ENCODE data around the gene ITGA1. TPM values are rescaled to one million over a fixed set of nuclear protein-coding genes. Genes with fewer than 3 reads are reported as not detected.
A peak's percentile ranks its signal among the peaks of the same experiment; 100 is the strongest.
"Not testable (repeated sequence)": the region's sequence is repeated elsewhere in the genome, so short reads cannot be mapped to it uniquely, and the experiment has no call there.

The ITGA1 gene
- total RNA-seq, 1 donor from 2014 or later = 0.59 TPM

- Mint-ChIP-seq H3K36me3 (ENCODE audit: low read depth) (no peaks in the 10 kb centered on the region), H3K4me1 (ENCODE audit: low read depth) (peaks cover 19% of the 10 kb centered on the region), H3K27ac (no peak overlapping the region), H3K4me3 (ENCODE audit: low read depth) (peak overlapping the region; percentile 26), H3K27me3 (ENCODE audit: low read depth) (peaks cover 24% of the 10 kb centered on the region), H3K9me3 (no peaks in the 10 kb centered on the region)
- intact Hi-C loops (cut with micrococcal nuclease) = loop anchor here (5.0 kb wide), 2 partner anchors 62 to 97 kb away; no protein-coding TSS in a partner anchor
- no peak for DNase-seq (ENCODE audit: low spot score)
Measured at GRCh38 chr5:52945040-52945439, 157.3 kb downstream of the ITGA1 start.

- peaks cover 23% of the 10 kb centered on the region for H3K4me1 Mint-ChIP-seq (ENCODE audit: low read depth)
- H3K36me3 Mint-ChIP-seq (ENCODE audit: low read depth) = no peaks in the 10 kb centered on the region
- intact Hi-C loops (cut with micrococcal nuclease) = loop anchor here (5.0 kb wide), 2 partner anchors 60 to 95 kb away; no protein-coding TSS in a partner anchor
- no peaks in the 10 kb centered on the region for H3K9me3 Mint-ChIP-seq
- no peak for DNase-seq (ENCODE audit: low spot score)
- no peak overlapping the region for H3K27ac Mint-ChIP-seq
- no peak overlapping the region for H3K4me3 Mint-ChIP-seq (ENCODE audit: low read depth)
- peaks cover 19% of the 10 kb centered on the region for H3K27me3 Mint-ChIP-seq (ENCODE audit: low read depth)
Measured at GRCh38 chr5:52947208-52947607, 159.5 kb downstream of the ITGA1 start.

- no peak for DNase-seq (ENCODE audit: low spot score)
- H3K9me3 Mint-ChIP-seq = no peaks in the 10 kb centered on the region
- peaks cover 21% of the 10 kb centered on the region for H3K27me3 Mint-ChIP-seq (ENCODE audit: low read depth)
- H3K4me1 Mint-ChIP-seq (ENCODE audit: low read depth) = peaks cover 23% of the 10 kb centered on the region
- H3K4me3 Mint-ChIP-seq (ENCODE audit: low read depth) = no peak overlapping the region
- intact Hi-C loops (cut with micrococcal nuclease) = loop anchor here (1.0 to 5.0 kb wide), 4 partner anchors 43 to 148 kb away; no protein-coding TSS in a partner anchor
- no peak overlapping the region for H3K27ac Mint-ChIP-seq
- no peaks in the 10 kb centered on the region for H3K36me3 Mint-ChIP-seq (ENCODE audit: low read depth)
Measured at GRCh38 chr5:52947851-52948250, 160.1 kb downstream of the ITGA1 start.

GRCh38 chr5:52948418-52949076 is 160.8 kb downstream of the ITGA1 start:
- H3K9me3 Mint-ChIP-seq = no peaks in the 10 kb centered on the region
- H3K36me3 Mint-ChIP-seq (ENCODE audit: low read depth) = no peaks in the 10 kb centered on the region
- no peak overlapping the region for H3K27ac Mint-ChIP-seq
- peaks cover 20% of the 10 kb centered on the region for H3K27me3 Mint-ChIP-seq (ENCODE audit: low read depth)
- intact Hi-C loops (cut with micrococcal nuclease) = loop anchor here (1.0 to 5.0 kb wide), 4 partner anchors 42 to 148 kb away; no protein-coding TSS in a partner anchor
- H3K4me3 Mint-ChIP-seq (ENCODE audit: low read depth) = no peak overlapping the region
- peak; percentile 53 for DNase-seq (ENCODE audit: low spot score)
- peaks cover 23% of the 10 kb centered on the region for H3K4me1 Mint-ChIP-seq (ENCODE audit: low read depth)

- Mint-ChIP-seq H3K4me3 (ENCODE audit: low read depth) (no peak overlapping the region), H3K27ac (no peak overlapping the region), H3K36me3 (ENCODE audit: low read depth) (no peaks in the 10 kb centered on the region), H3K4me1 (ENCODE audit: low read depth) (peaks cover 16% of the 10 kb centered on the region), H3K27me3 (ENCODE audit: low read depth) (peaks cover 23% of the 10 kb centered on the region), H3K9me3 (no peaks in the 10 kb centered on the region)
- DNase-seq (ENCODE audit: low spot score) = no peak
- intact Hi-C loops (cut with micrococcal nuclease) = no loop called here
Measured at GRCh38 chr5:52950686-52951085, 163.0 kb downstream of the ITGA1 start.

- Mint-ChIP-seq H3K36me3 (ENCODE audit: low read depth) (no peaks in the 10 kb centered on the region), H3K27ac (no peak overlapping the region), H3K4me3 (ENCODE audit: low read depth) (no peak overlapping the region), H3K9me3 (no peaks in the 10 kb centered on the region), H3K27me3 (ENCODE audit: low read depth) (peaks cover 22% of the 10 kb centered on the region), H3K4me1 (ENCODE audit: low read depth) (peaks cover 10% of the 10 kb centered on the region)
- intact Hi-C loops (cut with micrococcal nuclease) = no loop called here
- no peak for DNase-seq (ENCODE audit: low spot score)
Measured at GRCh38 chr5:52952483-52952882, 164.8 kb downstream of the ITGA1 start.

- no peak for DNase-seq (ENCODE audit: low spot score)
- Mint-ChIP-seq H3K36me3 (ENCODE audit: low read depth) (no peaks in the 10 kb centered on the region), H3K4me1 (ENCODE audit: low read depth) (no peaks in the 10 kb centered on the region), H3K4me3 (ENCODE audit: low read depth) (no peak overlapping the region), H3K27ac (no peak overlapping the region), H3K27me3 (ENCODE audit: low read depth) (peaks cover 33% of the 10 kb centered on the region), H3K9me3 (no peaks in the 10 kb centered on the region)
- intact Hi-C loops (cut with micrococcal nuclease) = no loop called here
Measured at GRCh38 chr5:52956014-52956413, 168.3 kb downstream of the ITGA1 start.

GRCh38 chr5:52956915-52957747 is 169.4 kb downstream of the ITGA1 start:
- H3K4me1 Mint-ChIP-seq (ENCODE audit: low read depth) = no peaks in the 10 kb centered on the region
- H3K27ac Mint-ChIP-seq = no peak overlapping the region
- no peak for DNase-seq (ENCODE audit: low spot score)
- H3K27me3 Mint-ChIP-seq (ENCODE audit: low read depth) = peaks cover 41% of the 10 kb centered on the region
- no peak overlapping the region for H3K4me3 Mint-ChIP-seq (ENCODE audit: low read depth)
- no peaks in the 10 kb centered on the region for H3K9me3 Mint-ChIP-seq
- intact Hi-C loops (cut with micrococcal nuclease) = no loop called here
- no peaks in the 10 kb centered on the region for H3K36me3 Mint-ChIP-seq (ENCODE audit: low read depth)

GRCh38 chr5:52961274-52961681 is 173.6 kb downstream of the ITGA1 start:
- H3K36me3 Mint-ChIP-seq (ENCODE audit: low read depth) = no peaks in the 10 kb centered on the region
- DNase-seq (ENCODE audit: low spot score) = no peak
- H3K4me3 Mint-ChIP-seq (ENCODE audit: low read depth) = no peak overlapping the region
- peaks cover 47% of the 10 kb centered on the region for H3K27me3 Mint-ChIP-seq (ENCODE audit: low read depth)
- intact Hi-C loops (cut with micrococcal nuclease) = no loop called here
- H3K9me3 Mint-ChIP-seq = no peaks in the 10 kb centered on the region
- no peaks in the 10 kb centered on the region for H3K4me1 Mint-ChIP-seq (ENCODE audit: low read depth)
- H3K27ac Mint-ChIP-seq = no peak overlapping the region

GRCh38 chr5:52963636-52964035 is 175.9 kb downstream of the ITGA1 start:
- H3K27ac Mint-ChIP-seq = no peak overlapping the region
- no peak for DNase-seq (ENCODE audit: low spot score)
- no peaks in the 10 kb centered on the region for H3K36me3 Mint-ChIP-seq (ENCODE audit: low read depth)
- no peak overlapping the region for H3K4me3 Mint-ChIP-seq (ENCODE audit: low read depth)
- intact Hi-C loops (cut with micrococcal nuclease) = no loop called here
- no peaks in the 10 kb centered on the region for H3K4me1 Mint-ChIP-seq (ENCODE audit: low read depth)
- peaks cover 4% of the 10 kb centered on the region for H3K9me3 Mint-ChIP-seq
- peaks cover 53% of the 10 kb centered on the region for H3K27me3 Mint-ChIP-seq (ENCODE audit: low read depth)

- H3K9me3 Mint-ChIP-seq = peaks cover 9% of the 10 kb centered on the region
- H3K4me1 Mint-ChIP-seq (ENCODE audit: low read depth) = no peaks in the 10 kb centered on the region
- no peak for DNase-seq (ENCODE audit: low spot score)
- H3K27me3 Mint-ChIP-seq (ENCODE audit: low read depth) = peaks cover 56% of the 10 kb centered on the region
- H3K4me3 Mint-ChIP-seq (ENCODE audit: low read depth) = no peak overlapping the region
- intact Hi-C loops (cut with micrococcal nuclease) = no loop called here
- no peaks in the 10 kb centered on the region for H3K36me3 Mint-ChIP-seq (ENCODE audit: low read depth)
- H3K27ac Mint-ChIP-seq = no peak overlapping the region
Measured at GRCh38 chr5:52964138-52964537, 176.4 kb downstream of the ITGA1 start.

GRCh38 chr5:52976157-52976556 is 188.4 kb downstream of the ITGA1 start:
- H3K4me1 Mint-ChIP-seq (ENCODE audit: low read depth); intact Hi-C loops (cut with micrococcal nuclease); H3K27ac Mint-ChIP-seq; H3K36me3 Mint-ChIP-seq (ENCODE audit: low read depth); H3K9me3 Mint-ChIP-seq; DNase-seq (ENCODE audit: low spot score); H3K4me3 Mint-ChIP-seq (ENCODE audit: low read depth): not testable (repeated sequence)
- H3K27me3 Mint-ChIP-seq (ENCODE audit: low read depth) = peaks cover 47% of the 10 kb centered on the region

GRCh38 chr5:52977264-52977897 is 189.7 kb downstream of the ITGA1 start:
- no peaks in the 10 kb centered on the region for H3K36me3 Mint-ChIP-seq (ENCODE audit: low read depth)
- H3K4me3 Mint-ChIP-seq (ENCODE audit: low read depth) = no peak overlapping the region
- no peak overlapping the region for H3K27ac Mint-ChIP-seq
- intact Hi-C loops (cut with micrococcal nuclease) = no loop called here
- peaks cover 42% of the 10 kb centered on the region for H3K27me3 Mint-ChIP-seq (ENCODE audit: low read depth)
- H3K9me3 Mint-ChIP-seq = peaks cover 9% of the 10 kb centered on the region
- peaks cover 3% of the 10 kb centered on the region for H3K4me1 Mint-ChIP-seq (ENCODE audit: low read depth)
- no peak for DNase-seq (ENCODE audit: low spot score)

Measured in activated T-helper 2 cell treated with anti-CD3 and anti-CD28 coated beads, Interferon-gamma antibody, Interleukin-2, Interleukin-4, amounts not matched to agents 10 μg/mL and 5 μg/mL and 100 μg/mL, durations not matched to agents 14 hours and 24 hours and 36 hours (primary cell).